HEK293 (cell line): ENCODE data around the gene GPR137C.

Source experiments
- CTCF ChIP-seq: fragments of 450-650 bp; formaldehyde crosslinking; IDR thresholded peaks from 2 replicates; pipeline ENCODE4 v1.5.1; 2016; ENCODE audit warnings: missing biosample characterization, missing genetic modification characterization
- PATZ1 ChIP-seq: fragments of 450-650 bp; formaldehyde crosslinking; IDR thresholded peaks from 2 replicates; pipeline ENCODE4 v1.5.1; 2016; ENCODE audit warnings: missing biosample characterization, missing genetic modification characterization
- TRIM28 ChIP-seq: IDR thresholded peaks from 2 replicates; pipeline ENCODE4 v1.6.1; 2011; ENCODE audit warnings: low read length, control low read depth, borderline replicate concordance

GRCh38 chr14:52514046-52514811, 38.4 kb upstream of the GPR137C start:
- no peak for TF ChIP-seq CTCF (tag by site-specific recombination)
- no peak for TF ChIP-seq PATZ1 (tag by site-specific recombination)
- TF ChIP-seq TRIM28: no peak
